Liver (tissue), 9 donors: ENCODE results near the gene SLC16A4. TPM values are rescaled to one million over a fixed set of nuclear protein-coding genes. Genes with fewer than 3 reads are reported as not detected.

ENCODE experiments used
- DNase-seq: peaks from one replicate; pipeline ENCODE4 v3.0.0-alpha.2; 2017; ENCODE audit warnings: low spot score
- H3K27ac ChIP-seq, 2 donors: one replicate each; pipeline ENCODE4 v1.7.0; 2013; ENCODE audit warnings: inconsistent platforms in 2 of 2, low read length in 2 of 2, control low read depth in 1 of 2, low read depth in 1 of 2, mild to moderate bottlenecking in 1 of 2
- H3K27me3 ChIP-seq, 4 donors: one replicate each; pipeline versions ENCODE4 v1.6.1 to v1.7.0; 2013; ENCODE audit warnings: low read length in 3 of 4, inconsistent platforms in 1 of 4, mild to moderate bottlenecking in 1 of 4, moderate library complexity in 1 of 4; ENCODE audit not compliant: control insufficient read depth in 4 of 4, insufficient read depth in 4 of 4
- H3K36me3 ChIP-seq, 4 donors: one replicate each; pipeline versions ENCODE4 v1.6.1 to v1.7.0; 2013; ENCODE audit warnings: low read length in 3 of 4, mild to moderate bottlenecking in 3 of 4, low read depth in 1 of 4, moderate library complexity in 1 of 4; ENCODE audit not compliant: control insufficient read depth in 4 of 4, insufficient read depth in 3 of 4
- H3K4me1 ChIP-seq, 4 donors: one replicate each; pipeline versions ENCODE4 v1.6.1 to v1.7.0; 2013; ENCODE audit warnings: low read length in 3 of 4, mild to moderate bottlenecking in 3 of 4, moderate library complexity in 1 of 4; ENCODE audit not compliant: control insufficient read depth in 4 of 4, insufficient read depth in 4 of 4
- H3K4me3 ChIP-seq, 3 donors: one replicate each; pipeline versions ENCODE4 v1.6.1 to v1.7.0; 2013; ENCODE audit warnings: low read length in 3 of 3, control low read depth in 1 of 3, low read depth in 1 of 3, mild to moderate bottlenecking in 1 of 3
- H3K9ac ChIP-seq, 2 donors: one replicate each; pipeline ENCODE4 v1.7.0; 2013; ENCODE audit warnings: low read length in 2 of 2, mild to moderate bottlenecking in 2 of 2, moderate library complexity in 2 of 2, control low read depth in 1 of 2, low read depth in 1 of 2
- H3K9me3 ChIP-seq, 4 donors: one replicate each; pipeline versions ENCODE4 v1.6.1 to v1.7.0; 2013; ENCODE audit warnings: low read length in 3 of 4; ENCODE audit not compliant: control insufficient read depth in 4 of 4
- GABPA ChIP-seq, 2 donors: IDR thresholded peaks in 1 of 2; conservative IDR thresholded peaks in 1 of 2; 2 replicates each; pipeline ENCODE4 v1.6.1; 2016; ENCODE audit warnings: antibody characterized with exemption in 2 of 2, mild to moderate bottlenecking in 1 of 2, moderate library complexity in 1 of 2
- HNF4A ChIP-seq, 2 donors: conservative IDR thresholded peaks; 2 replicates each; pipeline ENCODE4 v1.6.1; 2016; ENCODE audit warnings: antibody characterized with exemption in 2 of 2, mild to moderate bottlenecking in 2 of 2
- JUND ChIP-seq, 2 donors: IDR thresholded peaks; 2 replicates each; pipeline ENCODE4 v1.6.1; 2016; ENCODE audit warnings: antibody characterized with exemption in 2 of 2
- RAD21 ChIP-seq, 2 donors: IDR thresholded peaks; 2 replicates each; pipeline ENCODE4 v1.6.1; 2016; ENCODE audit warnings: antibody characterized with exemption in 2 of 2, mild to moderate bottlenecking in 2 of 2
- RXRA ChIP-seq, 2 donors: IDR thresholded peaks; 2 replicates each; pipeline ENCODE4 v1.6.1; 2017 to 2018; ENCODE audit warnings: antibody characterized with exemption in 2 of 2, mild to moderate bottlenecking in 1 of 2
- TAF1 ChIP-seq: conservative IDR thresholded peaks from 2 replicates; pipeline ENCODE4 v1.6.1; 2016; ENCODE audit warnings: antibody characterized with exemption, mild to moderate bottlenecking
- YY1 ChIP-seq: IDR thresholded peaks from 2 replicates; pipeline ENCODE4 v1.6.1; 2016; ENCODE audit warnings: antibody characterized with exemption, mild to moderate bottlenecking
- WGBS: extraction: QIAGEN DNeasy Blood & Tissue Kit; methylation state at CpG from one replicate; pipeline ENCODE4 v1.1.7; 2013; 5-methylcytosine and 5-hydroxymethylcytosine counted together
- polyA plus RNA-seq, 2 donors: library from polyadenylated mRNA; stranded (reverse) in 1 of 2; unstranded in 1 of 2; fragments of 200-250 nt in 1 of 2; fragments of >200 nt in 1 of 2; fragmentation: Nextera tagmentation in 1 of 2; extraction: Ambion mirVana in 1 of 2; gene quantifications; one replicate each; pipeline versions ENCODE4 v1.2.1 to v1.2.3, GENCODE V29; 2013 to 2015
- total RNA-seq, 2 donors: library from RNA; depleted of rRNA; stranded (reverse); fragments of >200 nt; gene quantifications; one replicate each; pipeline ENCODE4 v1.2.3, GENCODE V29; 2014
- TF ChIP-seq, protein P1 (sequence below): fragments of 150-350 bp; IDR thresholded peaks from 2 replicates; pipeline ENCODE4 v1.5.1; 2017; ENCODE audit warnings: improper control_type of control experiment, low read depth, low read length; ENCODE audit not compliant: missing input control
- TF ChIP-seq, protein P2 (sequence below): IDR thresholded peaks from 2 replicates; pipeline ENCODE4 v1.6.1; 2016; ENCODE audit warnings: antibody characterized with exemption
- TF ChIP-seq, protein P3 (sequence below): IDR thresholded peaks from 2 replicates; pipeline ENCODE4 v1.6.1; 2016; ENCODE audit warnings: antibody characterized with exemption
- donor health status: healthy.
- donor health status: healthy.
- donor health status: healthy.
- donor health status: healthy.
- donor health status: healthy.

SLC16A4 gene
- total and polyA plus RNA-seq, 4 donors, result 0.72 to 1.8 (median 1.6) TPM

DNA sequence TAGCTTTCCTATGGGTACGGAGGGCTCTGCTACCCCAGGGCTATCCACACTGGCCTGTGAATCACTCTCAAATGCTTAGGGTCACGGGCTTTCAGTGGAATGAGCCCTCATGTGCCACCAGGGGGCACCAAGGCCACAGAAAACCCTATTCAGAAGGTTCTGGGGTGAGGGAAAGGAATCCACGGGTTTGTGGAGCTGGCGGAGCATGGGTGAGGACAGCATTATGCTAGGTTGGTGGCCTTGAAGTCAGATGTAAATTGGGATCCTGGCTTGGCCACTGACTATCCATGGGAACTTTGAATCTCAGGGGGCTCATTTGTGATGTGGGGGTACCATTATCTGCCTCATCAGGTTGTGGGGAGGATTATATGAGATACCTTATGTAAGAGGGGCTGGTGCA is 21.8 kb upstream of the SLC16A4 start:
- Histone ChIP-seq H3K9ac (no peak overlapping the region), H3K4me1 (peaks cover 2 to 20% (median 10%) of the 10 kb centered on the region in 4 donors), H3K9me3 (no peaks in the 10 kb centered on the region), H3K4me3 (no peak overlapping the region), H3K27ac (no peak overlapping the region), H3K36me3 (no peaks in the 10 kb centered on the region), H3K27me3 (no peaks in the 10 kb centered on the region)
- peak; percentile 78 for DNase-seq
- TF ChIP-seq, protein P1, sequence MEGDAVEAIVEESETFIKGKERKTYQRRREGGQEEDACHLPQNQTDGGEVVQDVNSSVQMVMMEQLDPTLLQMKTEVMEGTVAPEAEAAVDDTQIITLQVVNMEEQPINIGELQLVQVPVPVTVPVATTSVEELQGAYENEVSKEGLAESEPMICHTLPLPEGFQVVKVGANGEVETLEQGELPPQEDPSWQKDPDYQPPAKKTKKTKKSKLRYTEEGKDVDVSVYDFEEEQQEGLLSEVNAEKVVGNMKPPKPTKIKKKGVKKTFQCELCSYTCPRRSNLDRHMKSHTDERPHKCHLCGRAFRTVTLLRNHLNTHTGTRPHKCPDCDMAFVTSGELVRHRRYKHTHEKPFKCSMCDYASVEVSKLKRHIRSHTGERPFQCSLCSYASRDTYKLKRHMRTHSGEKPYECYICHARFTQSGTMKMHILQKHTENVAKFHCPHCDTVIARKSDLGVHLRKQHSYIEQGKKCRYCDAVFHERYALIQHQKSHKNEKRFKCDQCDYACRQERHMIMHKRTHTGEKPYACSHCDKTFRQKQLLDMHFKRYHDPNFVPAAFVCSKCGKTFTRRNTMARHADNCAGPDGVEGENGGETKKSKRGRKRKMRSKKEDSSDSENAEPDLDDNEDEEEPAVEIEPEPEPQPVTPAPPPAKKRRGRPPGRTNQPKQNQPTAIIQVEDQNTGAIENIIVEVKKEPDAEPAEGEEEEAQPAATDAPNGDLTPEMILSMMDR, result peak; percentile 74
- no peak for TF ChIP-seq TAF1
- peak in 1 of 2 donors; percentile 13 for TF ChIP-seq RXRA (IDR thresholded peaks at IDR 0.05)
- peak; percentile 93 to 97 for TF ChIP-seq RAD21 (IDR thresholded peaks at IDR 0.05)
- TF ChIP-seq GABPA (IDR thresholded peaks at IDR 0.05 in 1 of 2, conservative IDR thresholded peaks at IDR 0.05 in 1 of 2), result no peak
- WGBS, result 23% methylated on average over 4 of the region's 4 CpGs

DNA sequence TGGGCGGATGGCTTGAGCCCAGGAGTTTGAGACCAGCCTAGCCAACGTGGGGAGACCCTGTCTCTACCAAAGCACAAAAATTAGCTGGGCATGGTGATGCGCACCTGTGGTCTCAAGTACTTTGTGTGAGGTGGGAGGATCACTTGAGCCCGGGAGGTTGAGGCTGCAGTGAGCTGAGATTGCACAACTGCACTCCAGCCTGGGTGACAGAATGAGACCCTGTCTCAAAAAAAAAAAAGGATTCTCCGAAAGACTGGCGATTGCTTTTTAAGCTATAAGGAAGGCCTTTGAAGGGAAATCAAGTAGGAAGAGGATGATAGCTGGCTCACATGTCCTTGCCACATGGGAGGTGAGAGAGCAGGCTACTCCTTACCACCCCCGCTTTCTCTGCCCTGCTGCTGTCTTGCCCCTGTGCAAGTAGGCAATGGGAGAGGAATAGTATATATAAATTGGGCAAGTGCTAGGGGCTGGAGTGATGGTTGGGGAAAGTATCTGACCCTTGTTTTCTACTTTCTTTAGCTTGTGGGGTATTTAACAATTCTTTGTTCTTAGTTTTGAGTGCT is 20.4 kb upstream of the SLC16A4 start:
- no peak overlapping the region for H3K4me3 ChIP-seq

DNA sequence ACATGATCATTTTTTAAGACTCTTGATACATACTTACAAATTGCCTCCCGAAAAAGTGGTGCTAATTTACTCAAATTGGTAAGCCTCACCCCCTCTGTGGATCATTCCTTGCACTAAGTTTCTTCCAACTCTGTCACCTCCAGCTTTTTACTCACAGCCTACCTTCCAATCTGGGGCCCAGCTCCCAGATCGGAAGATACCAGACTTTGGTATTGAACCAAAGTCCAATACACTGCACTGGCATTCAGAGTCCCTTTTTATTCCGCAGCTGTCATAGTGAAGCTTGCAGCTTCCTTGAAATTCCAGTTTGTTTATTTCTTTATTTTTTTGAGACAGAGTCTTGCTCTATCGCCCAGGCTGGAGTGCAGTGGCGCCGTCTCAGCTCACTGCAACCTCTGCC is 18.5 kb upstream of the SLC16A4 start:
- no peaks in the 10 kb centered on the region for H3K27me3 ChIP-seq
- H3K9ac ChIP-seq, result no peak overlapping the region
- DNase-seq, result no peak
- WGBS, result 91% methylated on average over 6 of the region's 6 CpGs
- TF ChIP-seq, protein P2, sequence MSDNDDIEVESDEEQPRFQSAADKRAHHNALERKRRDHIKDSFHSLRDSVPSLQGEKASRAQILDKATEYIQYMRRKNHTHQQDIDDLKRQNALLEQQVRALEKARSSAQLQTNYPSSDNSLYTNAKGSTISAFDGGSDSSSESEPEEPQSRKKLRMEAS, result no peak
- no peak for TF ChIP-seq YY1
- no peak overlapping the region for H3K27ac ChIP-seq
- H3K36me3 ChIP-seq, result peaks cover 0 to 8% (median 2%) of the 10 kb centered on the region in 4 donors
- no peak overlapping the region for H3K4me3 ChIP-seq
- H3K4me1 ChIP-seq, result peaks cover 5 to 34% (median 18%) of the 10 kb centered on the region in 4 donors
- no peaks in the 10 kb centered on the region for H3K9me3 ChIP-seq

More for the DNA sequence above, 20.4 kb upstream of the SLC16A4 start:
- H3K36me3 ChIP-seq, result no peaks in the 10 kb centered on the region
- no peaks in the 10 kb centered on the region for H3K9me3 ChIP-seq
- no peak overlapping the region for H3K9ac ChIP-seq
- no peak overlapping the region for H3K27ac ChIP-seq
- peaks cover 3 to 27% (median 15%) of the 10 kb centered on the region in 4 donors for H3K4me1 ChIP-seq
- TF ChIP-seq, protein P1, result no peak
- TF ChIP-seq HNF4A (conservative IDR thresholded peaks at IDR 0.05), result no peak
- TF ChIP-seq, protein P3, sequence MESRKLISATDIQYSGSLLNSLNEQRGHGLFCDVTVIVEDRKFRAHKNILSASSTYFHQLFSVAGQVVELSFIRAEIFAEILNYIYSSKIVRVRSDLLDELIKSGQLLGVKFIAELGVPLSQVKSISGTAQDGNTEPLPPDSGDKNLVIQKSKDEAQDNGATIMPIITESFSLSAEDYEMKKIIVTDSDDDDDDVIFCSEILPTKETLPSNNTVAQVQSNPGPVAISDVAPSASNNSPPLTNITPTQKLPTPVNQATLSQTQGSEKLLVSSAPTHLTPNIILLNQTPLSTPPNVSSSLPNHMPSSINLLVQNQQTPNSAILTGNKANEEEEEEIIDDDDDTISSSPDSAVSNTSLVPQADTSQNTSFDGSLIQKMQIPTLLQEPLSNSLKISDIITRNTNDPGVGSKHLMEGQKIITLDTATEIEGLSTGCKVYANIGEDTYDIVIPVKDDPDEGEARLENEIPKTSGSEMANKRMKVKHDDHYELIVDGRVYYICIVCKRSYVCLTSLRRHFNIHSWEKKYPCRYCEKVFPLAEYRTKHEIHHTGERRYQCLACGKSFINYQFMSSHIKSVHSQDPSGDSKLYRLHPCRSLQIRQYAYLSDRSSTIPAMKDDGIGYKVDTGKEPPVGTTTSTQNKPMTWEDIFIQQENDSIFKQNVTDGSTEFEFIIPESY, result no peak
- no peak for TF ChIP-seq JUND (IDR thresholded peaks at IDR 0.05)
- 89% methylated on average over 7 of the region's 7 CpGs for WGBS
- no peaks in the 10 kb centered on the region for H3K27me3 ChIP-seq
- no peak for DNase-seq
